Activated naive CD8-positive, alpha-beta T cell treated with anti-CD3 and anti-CD28 coated beads, Interleukin-2, amount 10 ng/mL, durations not matched to agents 7 days and 5 days (primary cell): ENCODE results near the gene TGFB3. TPM values are rescaled to one million over a fixed set of nuclear protein-coding genes. Genes with fewer than 3 reads are reported as not detected.
"Not testable (repeated sequence)": the region's sequence is repeated elsewhere in the genome, so short reads cannot be mapped to it uniquely, and the experiment has no call there.

Experiments used
- ATAC-seq: fragments of 150-1000 bp; cut with Tn5 transposase; one replicate; pipeline ENCODE4 v1.10.0; 2021; ENCODE audit warnings: low read depth, moderate library complexity
- POLR2A ChIA-PET: fragments of 350-600 bp; sonication (Branson Sonifier 250); formaldehyde crosslinking; loops from one replicate; lab custom pipeline; 2021; ENCODE audit warnings: antibody characterized with exemption; lab: Charles Lee
- DNase-seq: peaks from one replicate; pipeline ENCODE4 v3.0.0; 2021
- H3K27ac Mint-ChIP-seq: one replicate; pipeline ENCODE4 v1.8.0; 2022; ENCODE audit warnings: mild to moderate bottlenecking, mixed read lengths
- H3K27me3 Mint-ChIP-seq: one replicate; pipeline ENCODE4 v1.8.0; 2022; ENCODE audit warnings: mild to moderate bottlenecking, moderate library complexity, mixed read lengths
- H3K36me3 Mint-ChIP-seq: one replicate; pipeline ENCODE4 v1.8.0; 2021; ENCODE audit warnings: mild to moderate bottlenecking, mixed read lengths
- H3K4me1 Mint-ChIP-seq: one replicate; pipeline ENCODE4 v1.8.0; 2021; ENCODE audit warnings: mixed read lengths
- H3K4me3 Mint-ChIP-seq: one replicate; pipeline ENCODE4 v1.8.0; 2022; ENCODE audit warnings: mild to moderate bottlenecking, moderate library complexity, mixed read lengths
- H3K9me3 Mint-ChIP-seq: one replicate; pipeline ENCODE4 v1.8.0; 2021; ENCODE audit warnings: mixed read lengths
- total RNA-seq, 2 experiments: library from RNA; stranded (reverse); gene quantifications; one replicate each; pipeline ENCODE4 v1.2.3, GENCODE V29; 2021

The TGFB3 gene
- total RNA-seq, 2 experiments from 2014 or later = 3.3 to 3.5 TPM

GRCh38 chr14:75926431-75927115 lies 55.2 kb downstream of the TGFB3 start:
- H3K27me3 Mint-ChIP-seq = no peaks in the 10 kb centered on the region
- peaks cover 2% of the 10 kb centered on the region for H3K36me3 Mint-ChIP-seq
- DNase-seq (no peak), ATAC-seq (no peak)
- POLR2A ChIA-PET = no interaction called here
- no peaks in the 10 kb centered on the region for H3K4me1 Mint-ChIP-seq
- no peak overlapping the region for H3K4me3 Mint-ChIP-seq
- no peak overlapping the region for H3K27ac Mint-ChIP-seq
- no peaks in the 10 kb centered on the region for H3K9me3 Mint-ChIP-seq

GRCh38 chr14:75925141-75925840 lies 56.5 kb downstream of the TGFB3 start:
- H3K36me3 Mint-ChIP-seq, POLR2A ChIA-PET, DNase-seq, H3K4me1 Mint-ChIP-seq, H3K9me3 Mint-ChIP-seq, H3K27ac Mint-ChIP-seq, H3K4me3 Mint-ChIP-seq, H3K27me3 Mint-ChIP-seq, ATAC-seq: not testable (repeated sequence)

- H3K4me1 Mint-ChIP-seq, POLR2A ChIA-PET, DNase-seq, H3K27ac Mint-ChIP-seq, ATAC-seq, H3K9me3 Mint-ChIP-seq, H3K36me3 Mint-ChIP-seq, H3K27me3 Mint-ChIP-seq, H3K4me3 Mint-ChIP-seq: not testable (repeated sequence)
Measured at GRCh38 chr14:75920421-75920820, 61.4 kb downstream of the TGFB3 start.

- H3K27me3 Mint-ChIP-seq = no peaks in the 10 kb centered on the region
- no peak overlapping the region for H3K27ac Mint-ChIP-seq
- ATAC-seq = no peak
- POLR2A ChIA-PET = no interaction called here
- no peak for DNase-seq
- H3K36me3 Mint-ChIP-seq = peaks cover 7% of the 10 kb centered on the region
- no peaks in the 10 kb centered on the region for H3K4me1 Mint-ChIP-seq
- no peaks in the 10 kb centered on the region for H3K9me3 Mint-ChIP-seq
- H3K4me3 Mint-ChIP-seq = no peak overlapping the region
Measured at GRCh38 chr14:75917946-75918335, 63.9 kb downstream of the TGFB3 start.

- no peaks in the 10 kb centered on the region for H3K27me3 Mint-ChIP-seq
- POLR2A ChIA-PET = no interaction called here
- H3K4me3 Mint-ChIP-seq = no peak overlapping the region
Measured at GRCh38 chr14:75917322-75917945, 64.4 kb downstream of the TGFB3 start.

GRCh38 chr14:75915045-75915444 lies 66.8 kb downstream of the TGFB3 start:
- Mint-ChIP-seq H3K4me1 (no peaks in the 10 kb centered on the region), H3K9me3 (no peaks in the 10 kb centered on the region), H3K27ac (no peak overlapping the region), H3K36me3 (no peaks in the 10 kb centered on the region), H3K4me3 (no peak overlapping the region), H3K27me3 (no peaks in the 10 kb centered on the region)
- ATAC-seq = no peak
- POLR2A ChIA-PET = no interaction called here
- no peak for DNase-seq

More at GRCh38 chr14:75917322-75917945, 64.4 kb downstream of the TGFB3 start:
- H3K27ac Mint-ChIP-seq = no peak overlapping the region
- no peaks in the 10 kb centered on the region for H3K9me3 Mint-ChIP-seq
- H3K36me3 Mint-ChIP-seq = peaks cover 7% of the 10 kb centered on the region
- ATAC-seq (no peak), DNase-seq (no peak)
- H3K4me1 Mint-ChIP-seq = no peaks in the 10 kb centered on the region

GRCh38 chr14:75913183-75913582 lies 68.6 kb downstream of the TGFB3 start:
- DNase-seq (no peak), ATAC-seq (no peak)
- POLR2A ChIA-PET = no interaction called here
- no peak overlapping the region for H3K4me3 Mint-ChIP-seq
- no peaks in the 10 kb centered on the region for H3K36me3 Mint-ChIP-seq
- no peaks in the 10 kb centered on the region for H3K27me3 Mint-ChIP-seq
- no peak overlapping the region for H3K27ac Mint-ChIP-seq
- no peaks in the 10 kb centered on the region for H3K4me1 Mint-ChIP-seq
- H3K9me3 Mint-ChIP-seq = no peaks in the 10 kb centered on the region

- H3K27ac Mint-ChIP-seq = no peak overlapping the region
Measured at GRCh38 chr14:75911883-75912282, 69.9 kb downstream of the TGFB3 start.

GRCh38 chr14:75910048-75910447 lies 71.7 kb downstream of the TGFB3 start:
- Mint-ChIP-seq H3K9me3 (no peaks in the 10 kb centered on the region), H3K27me3 (no peaks in the 10 kb centered on the region), H3K4me3 (no peak overlapping the region), H3K36me3 (no peaks in the 10 kb centered on the region), H3K27ac (no peak overlapping the region), H3K4me1 (no peaks in the 10 kb centered on the region)
- ATAC-seq (no peak), DNase-seq (no peak)
- POLR2A ChIA-PET = no interaction called here

More at GRCh38 chr14:75911883-75912282, 69.9 kb downstream of the TGFB3 start:
- Mint-ChIP-seq H3K36me3 (no peaks in the 10 kb centered on the region), H3K4me3 (no peak overlapping the region), H3K4me1 (no peaks in the 10 kb centered on the region), H3K27me3 (no peaks in the 10 kb centered on the region), H3K9me3 (no peaks in the 10 kb centered on the region)
- DNase-seq = no peak
- ATAC-seq = no peak
- POLR2A ChIA-PET = no interaction called here

- H3K36me3 Mint-ChIP-seq = no peaks in the 10 kb centered on the region
- no peak overlapping the region for H3K27ac Mint-ChIP-seq
- H3K27me3 Mint-ChIP-seq = no peaks in the 10 kb centered on the region
- H3K4me1 Mint-ChIP-seq = no peaks in the 10 kb centered on the region
- no peaks in the 10 kb centered on the region for H3K9me3 Mint-ChIP-seq
- no peak for DNase-seq
- H3K4me3 Mint-ChIP-seq = no peak overlapping the region
- no peak for ATAC-seq
- POLR2A ChIA-PET = no interaction called here
Measured at GRCh38 chr14:75909630-75910029, 72.2 kb downstream of the TGFB3 start.

Other genes with a start within 250 kb of the TGFB3 start
- gene IFT43, start 3.8 kb upstream of the TGFB3 start, total RNA-seq = 1 to 10 TPM; 8.0 to 8.2 TPM
- gene GPATCH2L, start 169.9 kb upstream of the TGFB3 start, total RNA-seq = 10 to 100 TPM; 61.6 to 61.9 TPM